Measurements from ENCODE around the gene RPS3. TPM values are rescaled to one million over a fixed set of nuclear protein-coding genes. Genes with fewer than 3 reads are reported as not detected.

The RPS3 gene
- total and polyA plus RNA-seq, 9 of the 15 experiments (the other 6 are each of a cell fraction or from before 2014, with no cell fraction given), result 2,700 to 5,771 (median 3,679) TPM

DNA sequence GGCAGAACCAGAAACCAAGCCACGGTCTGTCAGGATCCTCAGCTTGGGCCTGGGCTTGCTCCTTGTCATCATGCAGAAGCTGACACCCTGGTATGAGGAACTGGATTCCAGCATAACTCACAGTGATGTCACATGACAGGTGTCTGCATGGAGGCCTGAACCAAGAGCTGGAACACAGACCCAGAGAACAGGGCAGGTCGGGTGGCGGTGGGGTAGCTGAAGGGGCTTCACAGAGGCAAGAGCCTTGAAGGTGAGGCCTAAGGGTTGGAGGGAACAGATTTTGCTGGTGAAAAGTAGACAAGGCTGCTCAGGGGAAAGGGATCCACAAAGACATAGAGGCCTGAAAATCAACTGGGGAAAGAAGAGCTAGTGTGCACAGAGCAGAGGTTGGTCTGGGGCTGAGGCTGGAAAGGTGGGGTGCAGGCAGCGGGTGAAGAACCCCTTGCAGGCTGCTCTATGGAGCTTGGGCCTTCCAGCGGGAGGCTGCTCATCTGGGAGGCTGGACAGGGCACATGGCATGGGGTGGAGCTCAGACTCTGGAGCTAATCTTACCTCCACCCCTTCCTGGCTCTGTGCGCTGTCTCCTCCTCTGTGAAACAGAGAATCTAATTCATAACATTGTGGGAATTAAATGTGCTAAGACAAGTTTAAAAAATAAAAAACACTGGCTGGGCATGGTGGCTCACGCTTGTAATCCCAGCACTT, 18.4 kb upstream of the RPS3 start (continued):
- TF ChIP-seq FOXJ2 (tag; IDR thresholded peaks at IDR 0.05) (no peak), ZNF165 (CRISPR knock-in tag; IDR thresholded peaks at IDR 0.05; ENCODE audit: borderline replicate concordance) (no peak), MYNN (IDR thresholded peaks at IDR 0.05) (no peak), MYNN (CRISPR knock-in tag; IDR thresholded peaks at IDR 0.05) (no peak), RAD51 (IDR thresholded peaks at IDR 0.05; ENCODE audit: borderline replicate concordance, low read depth) (peak; percentile 60), ELF1 (tag; IDR thresholded peaks at IDR 0.05) (no peak), ZNF57 (CRISPR knock-in tag; IDR thresholded peaks at IDR 0.05) (no peak), L3MBTL2 (IDR thresholded peaks at IDR 0.05) (no peak), ZNF224 (CRISPR knock-in tag; IDR thresholded peaks at IDR 0.05) (no peak), HNRNPLL (IDR thresholded peaks at IDR 0.05; ENCODE audit: low read depth, low read length, poor library complexity, severe bottlenecking) (no peak)
- TF ChIP-seq, protein P1, sequence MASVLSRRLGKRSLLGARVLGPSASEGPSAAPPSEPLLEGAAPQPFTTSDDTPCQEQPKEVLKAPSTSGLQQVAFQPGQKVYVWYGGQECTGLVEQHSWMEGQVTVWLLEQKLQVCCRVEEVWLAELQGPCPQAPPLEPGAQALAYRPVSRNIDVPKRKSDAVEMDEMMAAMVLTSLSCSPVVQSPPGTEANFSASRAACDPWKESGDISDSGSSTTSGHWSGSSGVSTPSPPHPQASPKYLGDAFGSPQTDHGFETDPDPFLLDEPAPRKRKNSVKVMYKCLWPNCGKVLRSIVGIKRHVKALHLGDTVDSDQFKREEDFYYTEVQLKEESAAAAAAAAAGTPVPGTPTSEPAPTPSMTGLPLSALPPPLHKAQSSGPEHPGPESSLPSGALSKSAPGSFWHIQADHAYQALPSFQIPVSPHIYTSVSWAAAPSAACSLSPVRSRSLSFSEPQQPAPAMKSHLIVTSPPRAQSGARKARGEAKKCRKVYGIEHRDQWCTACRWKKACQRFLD (CRISPR knock-in tag; IDR thresholded peaks at IDR 0.05), result peak; percentile 68
- TF ChIP-seq, protein P2, sequence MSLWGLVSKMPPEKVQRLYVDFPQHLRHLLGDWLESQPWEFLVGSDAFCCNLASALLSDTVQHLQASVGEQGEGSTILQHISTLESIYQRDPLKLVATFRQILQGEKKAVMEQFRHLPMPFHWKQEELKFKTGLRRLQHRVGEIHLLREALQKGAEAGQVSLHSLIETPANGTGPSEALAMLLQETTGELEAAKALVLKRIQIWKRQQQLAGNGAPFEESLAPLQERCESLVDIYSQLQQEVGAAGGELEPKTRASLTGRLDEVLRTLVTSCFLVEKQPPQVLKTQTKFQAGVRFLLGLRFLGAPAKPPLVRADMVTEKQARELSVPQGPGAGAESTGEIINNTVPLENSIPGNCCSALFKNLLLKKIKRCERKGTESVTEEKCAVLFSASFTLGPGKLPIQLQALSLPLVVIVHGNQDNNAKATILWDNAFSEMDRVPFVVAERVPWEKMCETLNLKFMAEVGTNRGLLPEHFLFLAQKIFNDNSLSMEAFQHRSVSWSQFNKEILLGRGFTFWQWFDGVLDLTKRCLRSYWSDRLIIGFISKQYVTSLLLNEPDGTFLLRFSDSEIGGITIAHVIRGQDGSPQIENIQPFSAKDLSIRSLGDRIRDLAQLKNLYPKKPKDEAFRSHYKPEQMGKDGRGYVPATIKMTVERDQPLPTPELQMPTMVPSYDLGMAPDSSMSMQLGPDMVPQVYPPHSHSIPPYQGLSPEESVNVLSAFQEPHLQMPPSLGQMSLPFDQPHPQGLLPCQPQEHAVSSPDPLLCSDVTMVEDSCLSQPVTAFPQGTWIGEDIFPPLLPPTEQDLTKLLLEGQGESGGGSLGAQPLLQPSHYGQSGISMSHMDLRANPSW (CRISPR knock-in tag; IDR thresholded peaks at IDR 0.05), result no peak
- TF ChIP-seq, protein P3, sequence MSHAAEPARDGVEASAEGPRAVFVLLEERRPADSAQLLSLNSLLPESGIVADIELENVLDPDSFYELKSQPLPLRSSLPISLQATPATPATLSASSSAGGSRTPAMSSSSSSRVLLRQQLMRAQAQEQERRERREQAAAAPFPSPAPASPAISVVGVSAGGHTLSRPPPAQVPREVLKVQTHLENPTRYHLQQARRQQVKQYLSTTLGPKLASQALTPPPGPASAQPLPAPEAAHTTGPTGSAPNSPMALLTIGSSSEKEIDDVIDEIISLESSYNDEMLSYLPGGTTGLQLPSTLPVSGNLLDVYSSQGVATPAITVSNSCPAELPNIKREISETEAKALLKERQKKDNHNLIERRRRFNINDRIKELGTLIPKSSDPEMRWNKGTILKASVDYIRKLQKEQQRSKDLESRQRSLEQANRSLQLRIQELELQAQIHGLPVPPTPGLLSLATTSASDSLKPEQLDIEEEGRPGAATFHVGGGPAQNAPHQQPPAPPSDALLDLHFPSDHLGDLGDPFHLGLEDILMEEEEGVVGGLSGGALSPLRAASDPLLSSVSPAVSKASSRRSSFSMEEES (CRISPR knock-in tag; IDR thresholded peaks at IDR 0.05), result peak; percentile 91
- TF ChIP-seq, protein P4, sequence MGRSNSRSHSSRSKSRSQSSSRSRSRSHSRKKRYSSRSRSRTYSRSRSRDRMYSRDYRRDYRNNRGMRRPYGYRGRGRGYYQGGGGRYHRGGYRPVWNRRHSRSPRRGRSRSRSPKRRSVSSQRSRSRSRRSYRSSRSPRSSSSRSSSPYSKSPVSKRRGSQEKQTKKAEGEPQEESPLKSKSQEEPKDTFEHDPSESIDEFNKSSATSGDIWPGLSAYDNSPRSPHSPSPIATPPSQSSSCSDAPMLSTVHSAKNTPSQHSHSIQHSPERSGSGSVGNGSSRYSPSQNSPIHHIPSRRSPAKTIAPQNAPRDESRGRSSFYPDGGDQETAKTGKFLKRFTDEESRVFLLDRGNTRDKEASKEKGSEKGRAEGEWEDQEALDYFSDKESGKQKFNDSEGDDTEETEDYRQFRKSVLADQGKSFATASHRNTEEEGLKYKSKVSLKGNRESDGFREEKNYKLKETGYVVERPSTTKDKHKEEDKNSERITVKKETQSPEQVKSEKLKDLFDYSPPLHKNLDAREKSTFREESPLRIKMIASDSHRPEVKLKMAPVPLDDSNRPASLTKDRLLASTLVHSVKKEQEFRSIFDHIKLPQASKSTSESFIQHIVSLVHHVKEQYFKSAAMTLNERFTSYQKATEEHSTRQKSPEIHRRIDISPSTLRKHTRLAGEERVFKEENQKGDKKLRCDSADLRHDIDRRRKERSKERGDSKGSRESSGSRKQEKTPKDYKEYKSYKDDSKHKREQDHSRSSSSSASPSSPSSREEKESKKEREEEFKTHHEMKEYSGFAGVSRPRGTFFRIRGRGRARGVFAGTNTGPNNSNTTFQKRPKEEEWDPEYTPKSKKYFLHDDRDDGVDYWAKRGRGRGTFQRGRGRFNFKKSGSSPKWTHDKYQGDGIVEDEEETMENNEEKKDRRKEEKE (IDR thresholded peaks at IDR 0.05; ENCODE audit: borderline replicate concordance in 1 of 2, control insufficient read depth in 1 of 2, low read depth in 2 of 2, low read length in 1 of 2), result no peak
- TF ChIP-seq, protein P5, sequence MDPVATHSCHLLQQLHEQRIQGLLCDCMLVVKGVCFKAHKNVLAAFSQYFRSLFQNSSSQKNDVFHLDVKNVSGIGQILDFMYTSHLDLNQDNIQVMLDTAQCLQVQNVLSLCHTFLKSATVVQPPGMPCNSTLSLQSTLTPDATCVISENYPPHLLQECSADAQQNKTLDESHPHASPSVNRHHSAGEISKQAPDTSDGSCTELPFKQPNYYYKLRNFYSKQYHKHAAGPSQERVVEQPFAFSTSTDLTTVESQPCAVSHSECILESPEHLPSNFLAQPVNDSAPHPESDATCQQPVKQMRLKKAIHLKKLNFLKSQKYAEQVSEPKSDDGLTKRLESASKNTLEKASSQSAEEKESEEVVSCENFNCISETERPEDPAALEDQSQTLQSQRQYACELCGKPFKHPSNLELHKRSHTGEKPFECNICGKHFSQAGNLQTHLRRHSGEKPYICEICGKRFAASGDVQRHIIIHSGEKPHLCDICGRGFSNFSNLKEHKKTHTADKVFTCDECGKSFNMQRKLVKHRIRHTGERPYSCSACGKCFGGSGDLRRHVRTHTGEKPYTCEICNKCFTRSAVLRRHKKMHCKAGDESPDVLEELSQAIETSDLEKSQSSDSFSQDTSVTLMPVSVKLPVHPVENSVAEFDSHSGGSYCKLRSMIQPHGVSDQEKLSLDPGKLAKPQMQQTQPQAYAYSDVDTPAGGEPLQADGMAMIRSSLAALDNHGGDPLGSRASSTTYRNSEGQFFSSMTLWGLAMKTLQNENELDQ (CRISPR knock-in tag; IDR thresholded peaks at IDR 0.05; ENCODE audit: borderline replicate concordance), result no peak

All from K562 (cell line).